AG04449 (cell line): ENCODE results near the gene OTULIN.

Source experiments
- CTCF ChIA-PET: fragments of 350-600 bp; formaldehyde crosslinking; extraction: SDS; loops from one replicate; lab custom pipeline; 2021; ENCODE audit warnings: antibody characterized with exemption; lab: Yijun Ruan, JAX
- POLR2A ChIA-PET: fragments of 400-600, 350-600 bp; formaldehyde crosslinking; extraction: SDS; loops from one replicate; lab custom pipeline; 2020; ENCODE audit warnings: antibody characterized with exemption, inconsistent platforms; lab: Yijun Ruan, JAX
- DNase-seq: peaks from one replicate; pipeline ENCODE4 v3.0.0-alpha.2; 2010; ENCODE audit warnings: low read depth, low spot score
- H3K4me3 ChIP-seq: 2 replicates; pipeline ENCODE4 v1.5.1; 2011; ENCODE audit warnings: low read depth, mild to moderate bottlenecking, control low read depth, low read length
- TF ChIP-seq, protein P1 (sequence below): IDR thresholded peaks from one replicate; pipeline ENCODE4 v1.5.1; 2011; ENCODE audit warnings: mild to moderate bottlenecking, moderate library complexity, low read length, control low read depth, inconsistent platforms; ENCODE audit not compliant: insufficient read depth; ENCODE audit errors: missing control alignments

OTULIN gene

GRCh38 chr5:14720236-14720923 lies 55.9 kb downstream of the OTULIN start:
- H3K4me3 ChIP-seq = no peak overlapping the region
- peak; percentile 69 for DNase-seq
- POLR2A ChIA-PET = interaction anchor here (0.8 to 1.1 kb wide), 2 partner anchors 12 to 97 kb away, joined by 3 to 4 read pairs; no protein-coding TSS in a partner anchor
- CTCF ChIA-PET = interaction anchor here (0.9 to 12.2 kb wide), 12 partner anchors 8 to 294 kb away, joined by 3 to 332 read pairs (median 4); partner anchors contain the start of gene ANKH
- TF ChIP-seq, protein P1, sequence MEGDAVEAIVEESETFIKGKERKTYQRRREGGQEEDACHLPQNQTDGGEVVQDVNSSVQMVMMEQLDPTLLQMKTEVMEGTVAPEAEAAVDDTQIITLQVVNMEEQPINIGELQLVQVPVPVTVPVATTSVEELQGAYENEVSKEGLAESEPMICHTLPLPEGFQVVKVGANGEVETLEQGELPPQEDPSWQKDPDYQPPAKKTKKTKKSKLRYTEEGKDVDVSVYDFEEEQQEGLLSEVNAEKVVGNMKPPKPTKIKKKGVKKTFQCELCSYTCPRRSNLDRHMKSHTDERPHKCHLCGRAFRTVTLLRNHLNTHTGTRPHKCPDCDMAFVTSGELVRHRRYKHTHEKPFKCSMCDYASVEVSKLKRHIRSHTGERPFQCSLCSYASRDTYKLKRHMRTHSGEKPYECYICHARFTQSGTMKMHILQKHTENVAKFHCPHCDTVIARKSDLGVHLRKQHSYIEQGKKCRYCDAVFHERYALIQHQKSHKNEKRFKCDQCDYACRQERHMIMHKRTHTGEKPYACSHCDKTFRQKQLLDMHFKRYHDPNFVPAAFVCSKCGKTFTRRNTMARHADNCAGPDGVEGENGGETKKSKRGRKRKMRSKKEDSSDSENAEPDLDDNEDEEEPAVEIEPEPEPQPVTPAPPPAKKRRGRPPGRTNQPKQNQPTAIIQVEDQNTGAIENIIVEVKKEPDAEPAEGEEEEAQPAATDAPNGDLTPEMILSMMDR = no peak

DNA sequence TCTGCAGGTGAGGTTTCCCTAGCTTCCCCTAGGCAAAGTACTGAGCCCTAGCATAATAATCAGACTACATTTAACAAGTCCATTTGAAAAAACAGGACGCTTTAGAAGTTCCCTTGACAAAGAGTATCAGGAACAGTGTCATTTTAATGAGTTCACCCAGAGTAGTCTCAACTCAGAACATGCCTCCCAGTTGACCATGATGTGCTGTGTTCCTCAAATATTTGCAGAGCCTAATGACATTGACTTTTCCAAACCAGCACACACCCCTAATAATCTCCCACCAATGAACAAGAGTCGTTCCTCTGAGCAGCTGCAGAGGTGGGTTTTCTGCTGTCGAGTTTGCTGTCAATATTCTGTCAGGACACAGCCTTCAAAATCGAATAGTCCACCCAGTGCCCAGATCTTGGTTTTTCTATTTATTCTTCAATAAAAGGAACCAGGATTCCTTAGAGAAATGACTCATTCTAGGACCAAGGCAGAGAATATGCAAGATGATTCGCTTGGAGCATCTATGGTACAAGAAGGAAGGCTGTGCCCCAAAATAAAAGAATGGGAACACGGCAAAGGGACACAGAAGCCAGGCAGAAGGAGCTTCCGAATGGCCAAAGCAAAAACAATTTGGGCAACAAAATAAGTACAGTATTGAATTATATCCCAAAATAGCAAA lies 57.6 kb downstream of the OTULIN start:
- TF ChIP-seq, protein P1 = no peak
- POLR2A ChIA-PET = no interaction called here
- DNase-seq = no peak
- H3K4me3 ChIP-seq = no peak overlapping the region
- CTCF ChIA-PET = interaction anchor here (1.2 to 12.2 kb wide), 2 partner anchors 283 to 292 kb away, joined by 4 to 332 read pairs; no protein-coding TSS in a partner anchor

DNA sequence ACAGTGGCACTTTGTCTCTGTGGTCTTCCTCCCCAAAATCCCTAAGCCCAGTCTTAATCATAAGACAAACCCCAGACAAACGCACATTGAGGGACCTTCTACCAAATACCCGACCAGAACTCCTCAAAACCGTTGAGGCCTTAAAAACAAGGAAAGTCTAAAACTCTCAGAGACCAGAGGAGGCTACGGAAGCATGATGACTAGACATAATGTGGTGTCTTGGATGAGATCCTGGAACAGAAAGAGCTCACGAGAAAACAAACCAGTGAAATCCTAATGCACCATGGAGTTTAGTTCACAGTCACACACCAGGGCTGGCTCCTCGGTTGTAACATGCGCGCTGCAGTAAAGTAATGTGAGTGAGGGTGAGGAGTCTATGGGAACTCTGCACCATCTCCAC lies 58.4 kb downstream of the OTULIN start:
- POLR2A ChIA-PET = no interaction called here
- TF ChIP-seq, protein P1 = no peak
- H3K4me3 ChIP-seq = no peak overlapping the region
- CTCF ChIA-PET = interaction anchor here (1.2 to 12.2 kb wide), 2 partner anchors 282 to 292 kb away, joined by 4 to 332 read pairs; no protein-coding TSS in a partner anchor
- no peak for DNase-seq

DNA sequence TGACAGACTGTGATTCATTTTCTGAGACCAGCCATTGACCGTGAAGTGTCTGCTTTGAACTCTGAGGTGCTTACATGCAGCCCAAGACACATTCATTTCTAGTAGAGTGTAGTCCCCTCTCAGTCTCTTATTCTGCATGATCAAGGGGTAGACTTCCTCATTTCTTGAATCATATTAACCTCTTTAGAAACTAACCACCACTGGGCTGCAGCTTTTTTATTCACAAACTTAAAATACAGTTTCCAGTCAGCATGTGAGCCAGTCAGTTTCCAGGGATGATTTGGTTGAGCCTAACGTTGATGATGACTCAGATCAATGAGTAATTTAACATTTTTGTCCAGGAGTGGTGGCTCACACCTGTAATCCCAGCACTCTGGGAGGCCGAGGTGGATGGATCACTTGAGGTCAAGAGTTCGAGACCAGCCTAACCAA lies 59.2 kb downstream of the OTULIN start:
- ChIA-PET CTCF (interaction anchor here (1.6 to 12.2 kb wide), 4 partner anchors 16 to 291 kb away, joined by 3 to 332 read pairs (median 76); no protein-coding TSS in a partner anchor), POLR2A (no interaction called here)
- H3K4me3 ChIP-seq = no peak overlapping the region
- TF ChIP-seq, protein P1 = no peak
- no peak for DNase-seq

DNA sequence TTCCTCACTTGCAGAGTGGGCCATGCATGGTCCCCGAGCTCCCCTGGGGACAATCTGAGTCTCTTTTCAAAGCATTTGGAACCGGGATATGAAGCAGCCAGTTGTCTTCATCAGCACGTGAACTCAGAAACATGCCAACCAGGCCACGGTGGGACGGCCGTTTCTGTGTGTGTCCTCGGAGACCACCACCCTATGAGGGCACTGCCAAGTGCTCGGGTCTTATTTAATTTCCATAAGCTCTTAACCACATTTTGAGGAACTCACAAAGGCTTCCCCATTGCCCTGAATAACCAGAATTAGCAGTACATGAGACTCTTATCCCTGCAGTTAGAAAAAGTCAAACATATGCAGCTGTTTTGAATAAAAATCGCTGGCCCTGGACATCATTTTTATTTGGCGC lies 60.1 kb downstream of the OTULIN start:
- ChIA-PET CTCF (interaction anchor here (0.9 to 12.2 kb wide), 9 partner anchors 8 to 1271 kb away, joined by 3 to 332 read pairs (median 3); no protein-coding TSS in a partner anchor), POLR2A (no interaction called here)
- TF ChIP-seq, protein P1 = no peak
- H3K4me3 ChIP-seq = no peak overlapping the region
- DNase-seq = no peak
